ENCODE results near the gene HSDL2. TPM values are rescaled to one million over a fixed set of nuclear protein-coding genes. Genes with fewer than 3 reads are reported as not detected.
"Not testable (repeated sequence)": the region's sequence is repeated elsewhere in the genome, so short reads cannot be mapped to it uniquely, and the experiment has no call there.

Gene HSDL2
- total RNA-seq, 4 donors from 2014 or later: 37.8 to 54.8 (median 43.8) TPM

GRCh38 chr9:112364761-112365160, 15.1 kb upstream of the HSDL2 start:
- Histone ChIP-seq H3K36me3 (no peaks in the 10 kb centered on the region), H3K27ac (no peak overlapping the region), H3K9me3 (no peaks in the 10 kb centered on the region), H3K4me1 (peaks cover 0 to 8% of the 10 kb centered on the region in 2 donors), H3K4me3 (replicated peaks in 1 of 3) (no peak overlapping the region), H3K27me3 (no peaks in the 10 kb centered on the region)
- WGBS, 2 donors: 57 to 94% methylated on average over 3 of the region's 3 CpGs
- TF ChIP-seq CTCF (IDR thresholded peaks at IDR 0.05) (no peak), POLR2A (IDR thresholded peaks at IDR 0.05) (no peak)
- DNase-seq: no peak
- intact Hi-C loops (cut with DNase I): loop anchor here (5.0 to 10.0 kb wide), 2 partner anchors 267 to 460 kb away; no protein-coding TSS in a partner anchor

- not testable (repeated sequence) for H3K4me1 ChIP-seq; DNase-seq; H3K4me3 ChIP-seq (replicated peaks in 1 of 3); H3K27me3 ChIP-seq; H3K27ac ChIP-seq; H3K9me3 ChIP-seq; H3K36me3 ChIP-seq
- intact Hi-C loops (cut with DNase I): loop anchor here (10.0 kb wide), 1 partner anchor 460 kb away; no protein-coding TSS in a partner anchor
- WGBS, 2 donors: 96 to 99% methylated on average over 3 of the region's 3 CpGs
Observed at GRCh38 chr9:112365257-112365656, 14.7 kb upstream of the HSDL2 start.

GRCh38 chr9:112366591-112366990, 13.3 kb upstream of the HSDL2 start:
- WGBS, 2 donors: 71 to 86% methylated on average over 3 of the region's 3 CpGs
- H3K36me3 ChIP-seq: no peaks in the 10 kb centered on the region
- no peaks in the 10 kb centered on the region for H3K4me1 ChIP-seq
- TF ChIP-seq CTCF (IDR thresholded peaks at IDR 0.05) (no peak), POLR2A (IDR thresholded peaks at IDR 0.05) (no peak)
- no peaks in the 10 kb centered on the region for H3K9me3 ChIP-seq
- H3K27ac ChIP-seq: no peak overlapping the region
- intact Hi-C loops (cut with DNase I): loop anchor here (10.0 kb wide), 1 partner anchor 462 kb away; no protein-coding TSS in a partner anchor
- H3K27me3 ChIP-seq: no peaks in the 10 kb centered on the region
- H3K4me3 ChIP-seq (replicated peaks in 1 of 3): no peak overlapping the region
- no peak for DNase-seq

GRCh38 chr9:112367465-112367864, 12.4 kb upstream of the HSDL2 start:
- no peaks in the 10 kb centered on the region for H3K9me3 ChIP-seq
- H3K36me3 ChIP-seq: no peaks in the 10 kb centered on the region
- no peaks in the 10 kb centered on the region for H3K4me1 ChIP-seq
- TF ChIP-seq CTCF (IDR thresholded peaks at IDR 0.05): no peak
- TF ChIP-seq POLR2A (IDR thresholded peaks at IDR 0.05): no peak
- no peaks in the 10 kb centered on the region for H3K27me3 ChIP-seq
- intact Hi-C loops (cut with DNase I): loop anchor here (10.0 kb wide), 1 partner anchor 463 kb away; no protein-coding TSS in a partner anchor
- H3K27ac ChIP-seq: no peak overlapping the region
- H3K4me3 ChIP-seq (replicated peaks in 1 of 3): no peak overlapping the region
- no peak for DNase-seq

- DNase-seq: no peak
- Histone ChIP-seq H3K4me3 (replicated peaks in 1 of 3) (no peak overlapping the region), H3K36me3 (no peaks in the 10 kb centered on the region), H3K9me3 (no peaks in the 10 kb centered on the region), H3K4me1 (no peaks in the 10 kb centered on the region), H3K27ac (no peak overlapping the region), H3K27me3 (no peaks in the 10 kb centered on the region)
- 88 to 91% methylated on average over 1 of the region's 1 CpG for WGBS, 2 donors
- intact Hi-C loops (cut with DNase I): loop anchor here (10.0 kb wide), 2 partner anchors 115 to 465 kb away; partner anchors contain the start of gene KIAA1958
- no peak for TF ChIP-seq CTCF (IDR thresholded peaks at IDR 0.05)
- no peak for TF ChIP-seq POLR2A (IDR thresholded peaks at IDR 0.05)
Observed at GRCh38 chr9:112369817-112370216, 10.1 kb upstream of the HSDL2 start.
